Activated T-cell treated with anti-CD3 and anti-CD28 coated beads, Interleukin-2, amount 50 U/mL, for 4 hours (primary cell): Measurements from ENCODE around the gene FNDC8. TPM values are rescaled to one million over a fixed set of nuclear protein-coding genes. Genes with fewer than 3 reads are reported as not detected.
"Not testable (repeated sequence)": the region's sequence is repeated elsewhere in the genome, so short reads cannot be mapped to it uniquely, and the experiment has no call there.

Experiments used
- ATAC-seq, 2 donors: fragments of 200-7000 bp; cut with Tn5 transposase; one replicate each; pipeline ENCODE4 v1.10.0; 2021
- DNase-seq: peaks from one replicate; pipeline ENCODE4 v3.0.0-alpha.2; 2020
- H3K27me3 Mint-ChIP-seq: one replicate; pipeline ENCODE4 v1.8.0; 2021; ENCODE audit warnings: low read depth, mixed read lengths
- H3K36me3 Mint-ChIP-seq: one replicate; pipeline ENCODE4 v1.8.0; 2022; ENCODE audit warnings: mixed read lengths; ENCODE audit not compliant: insufficient read depth
- H3K4me1 Mint-ChIP-seq: one replicate; pipeline ENCODE4 v1.8.0; 2021; ENCODE audit warnings: low read depth, mixed read lengths
- H3K4me3 Mint-ChIP-seq: one replicate; pipeline ENCODE4 v1.8.0; 2021; ENCODE audit warnings: mild to moderate bottlenecking, moderate library complexity, mixed read lengths
- H3K9me3 Mint-ChIP-seq: one replicate; pipeline ENCODE4 v1.8.0; 2021; ENCODE audit warnings: mixed read lengths
- total RNA-seq, 3 donors: library from RNA; stranded (reverse); gene quantifications; one replicate each; pipeline ENCODE4 v1.2.1, GENCODE V29; 2021

FNDC8 gene
- total RNA-seq, 3 donors from 2014 or later = not detected

GRCh38 chr17:35163886-35164285, 42.5 kb downstream of the FNDC8 start:
- no peak overlapping the region for H3K4me3 Mint-ChIP-seq
- H3K27me3 Mint-ChIP-seq = no peaks in the 10 kb centered on the region
- H3K36me3 Mint-ChIP-seq = no peaks in the 10 kb centered on the region
- no peak for DNase-seq
- peaks cover 54% of the 10 kb centered on the region for H3K4me1 Mint-ChIP-seq
- no peak for ATAC-seq
- H3K9me3 Mint-ChIP-seq = no peaks in the 10 kb centered on the region

DNA sequence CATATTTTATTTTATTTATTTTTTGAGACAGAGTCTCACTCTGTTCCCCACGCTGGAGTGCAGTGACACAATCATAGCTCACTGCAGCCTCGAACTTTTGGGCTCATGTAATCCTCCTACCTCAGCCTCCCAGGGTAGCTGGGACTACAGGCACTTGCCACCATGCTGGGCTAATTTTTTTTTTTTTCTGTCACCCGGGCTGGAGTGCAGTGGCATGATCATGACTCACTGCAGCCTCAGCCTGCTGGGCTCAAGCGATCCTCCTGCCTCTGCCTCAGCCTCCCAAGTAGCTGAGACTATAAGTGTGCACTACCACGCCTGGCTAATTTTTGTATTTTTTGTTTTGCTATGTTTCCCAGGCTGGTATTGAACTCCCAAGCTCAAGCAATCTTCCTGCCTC, 43.3 kb downstream of the FNDC8 start:
- ATAC-seq (no peak), DNase-seq (no peak)
- Mint-ChIP-seq H3K36me3 (no peaks in the 10 kb centered on the region), H3K9me3 (no peaks in the 10 kb centered on the region), H3K4me3 (no peak overlapping the region), H3K27me3 (no peaks in the 10 kb centered on the region), H3K4me1 (peaks cover 48% of the 10 kb centered on the region)

- Mint-ChIP-seq H3K9me3 (no peaks in the 10 kb centered on the region), H3K27me3 (no peaks in the 10 kb centered on the region), H3K36me3 (no peaks in the 10 kb centered on the region), H3K4me1 (peaks cover 30% of the 10 kb centered on the region), H3K4me3 (no peak overlapping the region)
- DNase-seq (no peak), ATAC-seq (no peak)
Observed at GRCh38 chr17:35166526-35166925, 45.1 kb downstream of the FNDC8 start.

DNA sequence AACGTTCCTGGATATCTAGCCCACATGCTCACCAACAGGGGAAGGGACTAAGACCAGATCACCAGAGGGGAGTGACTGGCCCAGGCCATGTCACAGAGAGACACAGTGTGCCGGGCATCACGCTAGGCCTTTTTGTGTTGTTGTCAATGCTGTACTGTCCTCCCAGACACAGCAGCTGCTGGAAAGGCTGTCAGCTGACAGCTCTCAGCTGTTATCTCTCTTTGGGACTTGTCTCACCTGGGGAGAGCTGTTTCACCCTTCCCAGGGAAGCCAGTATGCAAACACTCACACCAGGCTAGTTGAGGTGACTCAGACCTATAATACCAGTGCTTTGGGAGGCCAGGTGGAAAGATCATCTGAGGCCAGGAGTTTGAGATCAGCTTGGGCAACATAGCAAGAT, 45.6 kb downstream of the FNDC8 start:
- no peak overlapping the region for H3K4me3 Mint-ChIP-seq
- peaks cover 30% of the 10 kb centered on the region for H3K4me1 Mint-ChIP-seq
- ATAC-seq = no peak
- H3K27me3 Mint-ChIP-seq = no peaks in the 10 kb centered on the region
- DNase-seq = no peak
- no peaks in the 10 kb centered on the region for H3K36me3 Mint-ChIP-seq
- H3K9me3 Mint-ChIP-seq = no peaks in the 10 kb centered on the region

DNA sequence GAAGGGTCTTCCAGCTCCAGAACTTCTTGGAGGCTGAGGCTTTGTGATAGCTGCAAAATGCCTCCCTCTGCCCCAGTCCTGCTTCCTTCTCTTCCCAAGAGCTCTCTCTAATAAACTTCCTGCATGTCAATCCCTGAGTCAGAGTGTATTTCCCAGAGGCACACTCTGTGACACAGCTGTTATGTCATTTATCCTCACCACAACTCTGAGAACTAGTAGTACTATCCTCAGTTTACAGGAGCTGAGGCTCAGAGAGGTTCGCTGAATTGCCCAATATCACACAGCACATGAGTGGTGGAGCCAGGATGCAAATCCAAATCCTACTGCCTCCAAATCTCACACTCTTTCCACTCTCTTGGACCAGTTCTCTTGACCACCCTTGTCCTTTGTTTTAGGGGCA, 46.3 kb downstream of the FNDC8 start:
- H3K36me3 Mint-ChIP-seq = no peaks in the 10 kb centered on the region
- H3K4me1 Mint-ChIP-seq = peaks cover 29% of the 10 kb centered on the region
- no peak overlapping the region for H3K4me3 Mint-ChIP-seq
- H3K27me3 Mint-ChIP-seq = no peaks in the 10 kb centered on the region
- ATAC-seq (no peak), DNase-seq (no peak)
- H3K9me3 Mint-ChIP-seq = no peaks in the 10 kb centered on the region

- Mint-ChIP-seq H3K27me3 (no peaks in the 10 kb centered on the region), H3K9me3 (no peaks in the 10 kb centered on the region), H3K36me3 (no peaks in the 10 kb centered on the region), H3K4me1 (peaks cover 31% of the 10 kb centered on the region), H3K4me3 (no peak overlapping the region)
- ATAC-seq (no peak), DNase-seq (no peak)
Observed at GRCh38 chr17:35169835-35170363, 48.5 kb downstream of the FNDC8 start.

DNA sequence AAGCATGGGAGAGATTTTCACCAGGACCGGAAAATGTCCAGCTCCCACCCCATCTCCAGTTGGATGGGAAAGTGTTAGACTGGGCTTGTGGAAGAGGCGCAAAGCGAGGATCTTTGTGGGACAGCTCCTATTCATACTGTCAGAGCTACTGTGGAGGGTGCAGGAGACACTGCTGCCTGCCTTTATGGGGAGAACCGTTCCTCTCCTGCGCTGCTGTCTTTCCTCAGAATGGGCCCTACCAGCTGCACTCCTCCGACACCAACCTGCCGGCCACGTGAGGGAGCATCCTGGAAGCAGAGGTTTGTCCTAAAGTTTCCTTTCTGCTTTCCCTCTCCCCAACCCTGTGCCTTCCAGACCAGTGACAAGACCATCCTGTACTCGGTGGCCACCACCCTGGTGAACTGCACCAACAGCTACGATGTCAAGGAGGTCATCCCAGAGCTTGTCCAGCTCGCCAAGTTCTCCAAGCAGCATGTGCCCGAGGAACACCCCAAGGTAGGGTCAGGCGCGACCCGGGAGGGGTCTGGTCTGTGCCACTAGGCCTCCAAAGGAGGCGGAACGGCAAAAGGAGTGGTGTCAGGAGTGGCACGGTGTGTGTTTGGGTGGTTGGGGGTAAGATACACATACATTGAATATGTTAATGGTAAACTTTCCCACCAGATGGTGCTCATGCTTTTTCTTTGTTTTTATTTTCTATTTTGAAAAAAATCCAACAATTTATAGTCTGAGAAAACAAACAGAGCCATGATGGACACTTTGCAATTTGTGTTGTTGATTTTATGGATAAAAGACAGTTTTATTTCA, 49.8 kb downstream of the FNDC8 start:
- DNase-seq = peak; percentile 15
- H3K36me3 Mint-ChIP-seq = no peaks in the 10 kb centered on the region
- no peaks in the 10 kb centered on the region for H3K27me3 Mint-ChIP-seq
- peak overlapping the region; percentile 52 for H3K4me3 Mint-ChIP-seq
- peak; percentile 40 to 79 for ATAC-seq
- H3K9me3 Mint-ChIP-seq = no peaks in the 10 kb centered on the region
- peaks cover 38% of the 10 kb centered on the region for H3K4me1 Mint-ChIP-seq

DNA sequence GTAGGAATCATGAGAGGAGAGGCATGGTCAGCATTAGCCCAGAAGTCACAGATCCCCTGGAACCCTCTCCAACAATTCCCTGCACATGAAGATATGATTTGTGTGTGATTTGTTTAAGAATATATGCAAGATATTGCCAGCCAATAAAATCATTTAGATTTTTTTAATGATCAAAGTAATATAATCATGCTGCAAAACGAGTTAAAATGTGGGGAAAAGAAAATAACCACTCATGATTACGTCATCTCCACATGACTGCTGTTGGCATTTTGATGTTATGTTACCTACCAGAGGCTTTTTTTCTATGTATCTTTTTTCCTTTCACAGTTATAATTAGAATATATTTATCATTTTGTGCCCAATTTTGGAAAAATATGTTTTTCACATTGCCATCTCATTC, 50.4 kb downstream of the FNDC8 start:
- Mint-ChIP-seq H3K36me3 (no peaks in the 10 kb centered on the region), H3K4me3 (peak overlapping the region; percentile 52), H3K4me1 (peaks cover 42% of the 10 kb centered on the region), H3K9me3 (no peaks in the 10 kb centered on the region), H3K27me3 (no peaks in the 10 kb centered on the region)
- DNase-seq = no peak
- peak in 1 of 2 donors; percentile 66 for ATAC-seq

DNA sequence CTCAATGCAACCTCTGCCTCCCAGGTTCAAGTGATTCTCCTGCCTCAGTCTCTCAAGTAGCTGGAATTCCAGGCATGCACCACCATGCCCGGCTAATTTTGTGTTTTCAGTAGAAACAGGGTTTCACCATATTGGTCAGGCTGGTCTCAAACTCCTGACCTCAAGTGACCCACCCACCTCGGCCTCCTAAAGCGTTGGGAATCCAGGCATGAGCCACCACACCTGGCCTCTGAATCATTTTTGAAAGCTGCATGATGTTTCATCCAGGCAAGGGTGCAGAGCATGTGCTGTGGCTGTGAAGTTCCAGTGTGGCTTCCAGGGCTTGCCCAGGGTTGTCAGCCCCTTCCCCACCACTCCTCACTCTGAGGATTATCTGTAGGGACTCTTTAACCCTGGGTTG, 50.9 kb downstream of the FNDC8 start:
- not testable (repeated sequence) for DNase-seq, ATAC-seq, H3K4me3 Mint-ChIP-seq, H3K36me3 Mint-ChIP-seq, H3K9me3 Mint-ChIP-seq, H3K27me3 Mint-ChIP-seq
- peaks cover 47% of the 10 kb centered on the region for H3K4me1 Mint-ChIP-seq

- ATAC-seq = no peak
- H3K9me3 Mint-ChIP-seq = no peaks in the 10 kb centered on the region
- H3K36me3 Mint-ChIP-seq = no peaks in the 10 kb centered on the region
- peaks cover 60% of the 10 kb centered on the region for H3K4me1 Mint-ChIP-seq
- H3K4me3 Mint-ChIP-seq = no peak overlapping the region
- no peak for DNase-seq
- no peaks in the 10 kb centered on the region for H3K27me3 Mint-ChIP-seq
Observed at GRCh38 chr17:35174835-35175334, 53.5 kb downstream of the FNDC8 start.

DNA sequence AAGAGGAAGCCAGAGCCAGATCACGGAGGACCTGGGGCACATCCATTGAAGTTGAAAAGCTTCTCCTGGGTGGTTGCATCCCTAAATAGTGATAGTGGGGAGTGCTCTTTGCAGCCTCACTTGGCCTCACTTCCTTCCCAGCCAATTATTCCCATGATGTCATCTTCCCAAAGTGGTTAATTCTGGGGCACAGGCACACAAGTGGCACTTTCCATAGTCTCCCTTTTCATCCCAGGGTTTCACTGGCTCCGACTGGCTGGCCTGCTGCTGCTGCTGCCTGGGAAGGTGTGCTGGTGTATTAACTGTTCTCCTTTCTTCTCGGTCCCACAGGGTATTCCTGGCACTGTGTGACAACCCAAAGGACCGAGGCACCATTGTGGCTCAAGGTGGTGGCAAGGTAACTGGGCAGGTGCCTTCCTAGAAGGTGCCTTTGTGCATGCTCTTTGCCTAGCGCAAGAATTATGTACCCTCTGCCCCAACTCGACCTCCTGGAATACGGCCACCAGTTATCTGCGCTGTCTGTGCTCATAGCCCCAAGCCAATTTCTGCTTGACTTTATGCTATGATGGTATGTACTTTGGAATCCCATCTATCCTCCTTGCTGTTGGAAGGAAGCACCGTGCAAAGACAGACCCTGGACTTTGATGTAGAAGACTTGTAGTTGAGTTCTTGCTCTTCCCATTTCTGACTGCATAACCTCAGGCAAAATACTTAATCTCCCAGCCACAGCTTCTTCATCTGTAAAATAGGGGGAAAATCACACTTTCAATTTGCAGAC, 54.4 kb downstream of the FNDC8 start:
- DNase-seq (no peak), ATAC-seq (no peak)
- no peaks in the 10 kb centered on the region for H3K9me3 Mint-ChIP-seq
- H3K4me1 Mint-ChIP-seq = peaks cover 65% of the 10 kb centered on the region
- H3K27me3 Mint-ChIP-seq = no peaks in the 10 kb centered on the region
- H3K4me3 Mint-ChIP-seq = no peak overlapping the region
- no peaks in the 10 kb centered on the region for H3K36me3 Mint-ChIP-seq

GRCh38 chr17:35176897-35177296, 55.5 kb downstream of the FNDC8 start:
- no peaks in the 10 kb centered on the region for H3K36me3 Mint-ChIP-seq
- DNase-seq (no peak), ATAC-seq (no peak)
- H3K27me3 Mint-ChIP-seq = no peaks in the 10 kb centered on the region
- H3K4me3 Mint-ChIP-seq = no peak overlapping the region
- no peaks in the 10 kb centered on the region for H3K9me3 Mint-ChIP-seq
- H3K4me1 Mint-ChIP-seq = peaks cover 61% of the 10 kb centered on the region

- H3K27me3 Mint-ChIP-seq, H3K4me3 Mint-ChIP-seq, H3K36me3 Mint-ChIP-seq, DNase-seq, H3K9me3 Mint-ChIP-seq, ATAC-seq: not testable (repeated sequence)
- peaks cover 60% of the 10 kb centered on the region for H3K4me1 Mint-ChIP-seq
Observed at GRCh38 chr17:35179379-35179778, 58.0 kb downstream of the FNDC8 start.
